Lung (tissue), 12 donors: ENCODE data around the gene NPRL2. TPM values are rescaled to one million over a fixed set of nuclear protein-coding genes. Genes with fewer than 3 reads are reported as not detected.

ENCODE experiments used
- ATAC-seq: fragments of 200-7000 bp; cut with Tn5 transposase; one replicate; pipeline ENCODE4 v1.9.1; 2020; ENCODE audit warnings: moderate number of reproducible peaks; ENCODE audit not compliant: insufficient read depth, low FRiP score
- DNase-seq, 3 donors: peaks; one replicate each; pipeline ENCODE4 v3.0.0-alpha.2; 2013 to 2017
- H3K27ac ChIP-seq, 2 donors: one replicate each; pipeline ENCODE4 v1.5.1; 2013; ENCODE audit warnings: mild to moderate bottlenecking in 2 of 2, moderate library complexity in 2 of 2, control low read depth in 1 of 2, inconsistent platforms in 1 of 2, low read depth in 1 of 2, low read length in 1 of 2
- H3K27me3 ChIP-seq, 3 donors: one replicate each; pipeline ENCODE4 v1.5.1; 2013; ENCODE audit warnings: low read length in 2 of 3; ENCODE audit not compliant: control insufficient read depth in 3 of 3, insufficient read depth in 3 of 3
- H3K36me3 ChIP-seq, 4 donors: one replicate each; pipeline ENCODE4 v1.5.1; 2013; ENCODE audit warnings: low read length in 4 of 4, mild to moderate bottlenecking in 1 of 4, moderate library complexity in 1 of 4; ENCODE audit not compliant: control insufficient read depth in 4 of 4, insufficient read depth in 4 of 4
- H3K4me1 ChIP-seq, 5 donors: one replicate each; pipeline ENCODE4 v1.5.1; 2013; ENCODE audit warnings: low read length in 5 of 5, mild to moderate bottlenecking in 2 of 5, moderate library complexity in 1 of 5; ENCODE audit not compliant: control insufficient read depth in 5 of 5, insufficient read depth in 5 of 5
- H3K4me3 ChIP-seq: one replicate; pipeline ENCODE4 v1.5.1; 2013; ENCODE audit warnings: mild to moderate bottlenecking, control low read depth, moderate library complexity
- H3K9ac ChIP-seq, 2 donors: one replicate each; pipeline ENCODE4 v1.5.1; 2013; ENCODE audit warnings: low read length in 2 of 2, control low read depth in 1 of 2; ENCODE audit not compliant: insufficient read depth in 1 of 2
- H3K9me3 ChIP-seq, 4 donors: one replicate each; pipeline ENCODE4 v1.5.1; 2013; ENCODE audit warnings: low read length in 3 of 4, mild to moderate bottlenecking in 1 of 4, moderate library complexity in 1 of 4; ENCODE audit not compliant: control insufficient read depth in 4 of 4, insufficient read depth in 3 of 4
- CTCF ChIP-seq: IDR thresholded peaks from 2 replicates; pipeline ENCODE4 v1.5.1; 2012; ENCODE audit warnings: mild to moderate bottlenecking; ENCODE audit errors: control extremely low read depth, extremely low read depth
- WGBS, 2 donors: extraction: QIAGEN DNeasy Blood & Tissue Kit; methylation state at CpG; one replicate each; pipeline ENCODE4 v1.1.7; 2013; 5-methylcytosine and 5-hydroxymethylcytosine counted together
- polyA plus RNA-seq, 2 donors: library from polyadenylated mRNA; stranded (reverse); fragments of 200-250 nt; gene quantifications; one replicate each; pipeline ENCODE4 v1.2.1, GENCODE V29; 2013
- total RNA-seq, 2 donors: library from RNA; depleted of rRNA in 1 of 2; stranded (reverse); fragments of >200 nt in 1 of 2; gene quantifications; one replicate each; pipeline ENCODE4 v1.2.1, GENCODE V29; 2014 to 2021
- donor health status: control.
- donor health status: control.
- donor health status: Bipolar disorder and iron deficiency.
- donor health status: healthy.
- donor health status: DM: yes; HTN: yes; CAD: no.

The NPRL2 gene
- total and polyA plus RNA-seq, 4 donors, result 12.7 to 21.9 (median 17.2) TPM

DNA sequence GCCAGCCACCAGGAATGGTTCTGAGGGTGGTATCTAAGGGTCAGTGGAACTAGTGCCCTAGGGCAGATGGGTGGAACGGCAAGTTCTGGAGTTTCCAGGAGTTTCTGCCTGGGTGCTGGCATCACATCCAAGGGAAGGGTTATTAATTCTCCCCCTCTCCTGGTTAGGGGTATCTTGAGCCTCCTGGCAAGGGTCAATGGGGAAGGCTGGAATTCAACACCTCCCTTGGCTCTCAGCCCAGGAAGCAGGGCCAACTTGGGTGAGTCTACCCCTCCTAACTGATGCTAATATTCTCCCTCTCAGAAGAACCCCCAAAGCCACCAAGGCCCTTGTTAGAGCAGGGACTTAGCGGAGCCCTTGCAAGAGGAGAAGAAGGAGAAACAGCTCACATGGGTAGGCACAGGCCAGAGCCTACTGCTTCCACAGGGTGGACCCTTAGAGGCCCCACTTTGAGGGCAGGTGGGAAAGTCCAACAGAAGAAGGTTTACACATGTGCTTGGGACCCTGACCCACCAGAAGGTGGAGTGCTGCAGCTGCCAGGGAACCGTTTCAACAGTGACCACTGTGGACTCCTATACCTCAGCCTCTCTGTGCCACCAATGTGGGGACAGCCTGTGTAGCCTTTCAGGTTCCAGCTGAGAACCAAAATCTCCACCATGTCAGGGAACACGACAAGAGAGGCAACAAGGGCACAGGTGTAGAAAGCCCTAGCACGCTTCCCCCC, 5.4 kb upstream of the NPRL2 start:
- no peak for TF ChIP-seq CTCF
- Histone ChIP-seq H3K4me1 (peaks cover 26 to 40% (median 31%) of the 10 kb centered on the region in 5 donors), H3K27ac (peak overlapping the region; percentile 10 to 37), H3K4me3 (no peak overlapping the region), H3K27me3 (no peaks in the 10 kb centered on the region), H3K9me3 (no peaks in the 10 kb centered on the region), H3K9ac (peak overlapping the region in 1 of 2 donors; percentile 51), H3K36me3 (peaks cover 9 to 30% (median 22%) of the 10 kb centered on the region in 4 donors)
- 63 to 66% methylated on average over 5 of the region's 5 CpGs for WGBS, 2 donors
- ATAC-seq (no peak), DNase-seq (no peak)

DNA sequence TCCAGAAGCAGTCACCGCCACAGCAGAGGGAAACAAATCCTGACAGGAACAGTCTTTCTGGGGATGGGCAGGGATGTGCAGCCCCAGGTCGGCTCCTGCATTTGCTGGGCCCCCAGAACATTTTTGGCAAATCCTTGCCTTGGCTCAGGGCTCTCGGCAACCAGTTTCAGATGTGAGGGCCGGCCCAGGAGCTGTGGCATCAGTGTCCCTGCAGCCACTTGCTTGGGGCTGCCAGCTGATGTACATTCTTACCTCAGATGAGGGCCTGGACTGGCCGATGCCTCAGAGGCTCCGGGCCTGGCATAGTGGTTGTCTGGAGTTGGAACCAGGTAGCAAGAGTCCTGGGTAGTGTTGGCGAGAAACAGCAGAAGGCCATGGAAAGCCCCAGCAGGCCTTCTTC, 4.3 kb upstream of the NPRL2 start:
- H3K27me3 ChIP-seq, result no peaks in the 10 kb centered on the region
- peaks cover 31 to 48% (median 32%) of the 10 kb centered on the region in 5 donors for H3K4me1 ChIP-seq
- H3K36me3 ChIP-seq, result peaks cover 9 to 30% (median 22%) of the 10 kb centered on the region in 4 donors
- no peak for DNase-seq
- no peaks in the 10 kb centered on the region for H3K9me3 ChIP-seq
- no peak overlapping the region for H3K4me3 ChIP-seq
- no peak overlapping the region for H3K9ac ChIP-seq
- no peak for ATAC-seq
- H3K27ac ChIP-seq, result no peak overlapping the region
- 91 to 97% methylated on average over 7 of the region's 7 CpGs for WGBS, 2 donors
- TF ChIP-seq CTCF, result no peak

- Histone ChIP-seq H3K27me3 (no peaks in the 10 kb centered on the region), H3K4me3 (no peak overlapping the region), H3K4me1 (peaks cover 34 to 51% (median 36%) of the 10 kb centered on the region in 5 donors), H3K27ac (no peak overlapping the region), H3K9me3 (no peaks in the 10 kb centered on the region), H3K36me3 (peaks cover 9 to 30% (median 22%) of the 10 kb centered on the region in 4 donors), H3K9ac (no peak overlapping the region)
- ATAC-seq, result no peak
- TF ChIP-seq CTCF, result no peak
- WGBS, 2 donors, result 82 to 88% methylated on average over 5 of the region's 5 CpGs
- no peak for DNase-seq
Observed at GRCh38 chr3:50354186-50354764, 3.7 kb upstream of the NPRL2 start.
